ENCODE results near the gene NME7.
"Not testable (repeated sequence)": the region's sequence is repeated elsewhere in the genome, so short reads cannot be mapped to it uniquely, and the experiment has no call there.

The NME7 gene

DNA sequence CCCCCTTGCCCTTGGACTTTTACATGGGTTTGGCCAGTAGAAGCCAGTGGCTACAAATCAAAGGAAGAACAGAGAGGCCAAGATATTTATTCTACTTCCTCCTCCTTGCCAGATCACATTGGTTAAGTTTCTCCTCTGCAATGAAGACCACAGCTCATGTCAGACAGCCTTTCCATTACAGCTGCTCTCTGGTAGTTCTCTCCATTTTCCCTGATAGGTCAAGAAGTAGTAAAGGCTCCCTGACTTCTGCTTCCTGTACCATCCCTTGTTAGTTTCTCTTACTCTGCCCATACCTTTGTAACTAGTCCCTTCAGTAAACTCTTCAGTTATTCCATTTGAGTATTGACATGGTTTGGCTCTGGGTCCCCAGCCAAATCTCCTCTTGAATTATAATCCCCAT lies 27.8 kb downstream of the NME7 start:
- DNase-seq: no peak

DNA sequence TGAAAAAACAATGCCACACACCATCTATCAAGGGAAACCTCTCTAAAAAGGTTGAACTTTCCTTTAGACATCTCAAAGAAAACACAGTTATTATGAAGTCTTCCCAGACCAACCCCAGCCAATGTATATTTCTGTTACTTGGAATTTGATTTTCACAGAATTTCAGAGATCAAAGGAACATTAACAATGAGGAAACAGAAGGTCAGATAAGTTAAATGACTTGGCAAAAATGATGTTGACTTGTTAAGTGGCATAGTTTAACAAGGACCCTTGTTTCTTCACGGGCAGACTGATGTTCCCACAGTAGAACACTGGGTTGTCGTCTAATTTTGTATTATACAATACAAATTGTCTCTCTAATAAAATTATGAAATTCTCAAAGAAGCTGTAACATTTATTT lies 29.0 kb downstream of the NME7 start:
- DNase-seq: no peak

DNA sequence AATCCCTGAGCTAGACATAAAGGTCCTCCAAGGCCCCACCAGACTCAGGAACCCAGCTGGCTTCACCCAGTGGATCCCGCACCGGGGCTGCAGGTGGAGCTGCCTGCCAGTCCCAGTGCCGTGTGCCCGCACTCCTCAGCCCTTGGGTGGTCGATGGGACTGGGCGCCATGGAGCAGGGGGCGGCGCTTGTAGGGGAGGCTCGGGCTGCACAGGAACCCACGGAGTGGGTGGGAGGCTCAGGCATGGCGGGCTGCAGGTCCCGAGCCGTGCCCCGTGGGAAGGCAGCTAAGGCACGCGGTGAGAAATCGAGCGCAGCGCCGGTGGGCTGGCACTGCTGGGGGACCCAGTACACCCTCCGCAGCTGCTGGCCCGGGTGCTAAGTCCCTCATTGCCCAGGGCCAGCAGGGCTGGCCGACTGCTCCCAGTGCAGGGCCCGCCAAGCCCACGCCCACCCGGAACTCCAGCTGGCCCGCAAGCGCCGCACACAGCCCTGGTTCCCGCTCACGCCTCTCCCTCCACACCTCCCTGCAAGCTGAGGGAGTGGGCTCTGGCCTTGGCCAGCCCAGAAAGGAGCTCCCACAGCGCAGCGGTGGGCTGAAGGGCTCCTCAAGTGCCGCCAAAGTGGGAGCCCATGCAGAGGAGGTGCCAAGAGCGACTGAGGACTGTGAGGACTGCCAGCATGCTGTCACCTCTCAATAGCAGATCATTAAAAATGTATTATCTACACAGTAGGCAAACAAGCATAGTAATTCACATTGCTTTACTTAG lies 30.5 kb downstream of the NME7 start:
- not testable (repeated sequence) for DNase-seq

DNA sequence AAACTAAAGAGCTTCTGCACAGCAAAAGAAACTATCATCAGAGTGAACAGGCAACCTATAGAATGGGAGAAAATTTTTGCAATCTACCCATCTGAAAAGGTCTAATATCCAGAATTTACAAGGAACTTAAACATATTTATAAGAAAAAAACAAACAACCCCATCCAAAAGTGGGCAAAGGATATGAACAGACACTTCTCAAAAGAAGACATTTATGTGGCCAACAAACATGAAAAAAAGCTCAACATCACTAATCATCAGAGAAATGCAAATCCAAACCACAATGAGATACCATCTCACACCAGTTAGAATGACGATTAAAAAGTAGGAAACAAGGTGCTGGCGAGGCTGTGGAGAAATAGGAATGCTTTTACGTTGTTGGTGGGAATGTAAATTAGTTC lies 32.9 kb downstream of the NME7 start:
- DNase-seq: not testable (repeated sequence)

DNA sequence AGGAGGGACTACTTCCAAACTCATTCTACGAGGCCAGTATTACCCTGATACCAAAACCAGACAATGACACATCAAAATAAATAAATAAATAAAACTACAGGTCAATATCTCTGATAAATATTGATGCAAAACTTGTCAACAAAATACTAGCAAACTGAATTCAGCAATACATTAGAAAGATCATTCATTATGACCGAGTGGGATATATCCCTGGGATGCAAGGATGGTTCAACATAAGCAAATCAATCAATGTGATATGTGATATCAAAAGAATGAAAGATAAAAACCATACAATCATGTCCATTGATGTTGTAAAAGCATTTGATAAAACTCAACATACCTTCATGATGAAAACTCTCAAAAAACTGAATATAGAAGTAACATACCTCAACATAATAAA lies 36.7 kb downstream of the NME7 start:
- no peak for DNase-seq

DNA sequence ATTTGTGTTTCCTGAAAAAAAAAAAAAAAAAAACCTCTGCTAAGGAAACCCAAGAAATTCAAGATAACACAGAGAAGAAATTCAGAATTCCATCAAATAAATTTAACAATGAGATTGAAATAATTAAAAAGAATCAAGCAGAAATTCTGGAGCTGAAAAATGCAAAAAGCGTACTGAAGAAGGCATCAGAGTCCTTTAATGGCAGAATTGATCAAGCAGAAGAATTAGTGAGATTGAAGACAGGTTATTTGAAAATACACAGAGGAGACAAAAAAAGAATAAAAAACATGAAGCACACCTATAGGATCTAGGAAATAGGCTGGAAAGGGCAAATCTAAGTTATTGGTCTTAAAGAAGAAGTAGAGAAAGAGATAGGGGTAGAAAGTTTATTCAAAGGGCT lies 38.2 kb downstream of the NME7 start:
- DNase-seq: no peak

- no peak for DNase-seq
Observed at GRCh38 chr1:169327875-169328274, 39.7 kb downstream of the NME7 start.

GRCh38 chr1:169326956-169327268 lies 40.7 kb downstream of the NME7 start:
- DNase-seq: no peak

- DNase-seq: no peak
Observed at GRCh38 chr1:169326261-169326955, 41.2 kb downstream of the NME7 start.

DNA sequence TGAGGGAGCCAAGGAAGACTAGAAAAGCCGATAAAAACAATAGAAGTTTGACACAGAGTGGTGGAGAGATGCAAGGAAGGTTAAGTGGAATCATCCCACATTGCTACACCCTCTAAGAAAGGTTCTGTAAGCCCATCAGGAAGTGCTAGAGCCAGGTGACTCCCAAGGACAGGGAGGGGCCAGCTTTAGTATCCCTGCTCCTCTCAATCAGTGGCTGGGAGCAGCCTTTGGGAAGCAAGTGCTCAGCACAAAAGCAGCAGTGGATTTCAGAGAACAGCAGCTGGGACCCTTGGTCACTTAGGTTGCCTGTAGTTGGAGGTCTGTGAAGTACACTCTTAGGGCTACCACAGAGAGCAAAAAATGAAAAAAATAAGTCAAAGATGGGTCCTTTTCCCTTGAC lies 42.5 kb downstream of the NME7 start:
- no peak for DNase-seq

- DNase-seq: no peak
Observed at GRCh38 chr1:169322138-169322537, 45.5 kb downstream of the NME7 start.

GRCh38 chr1:169321539-169321938 lies 46.1 kb downstream of the NME7 start:
- DNase-seq: no peak

GRCh38 chr1:169318536-169319244 lies 48.9 kb downstream of the NME7 start:
- DNase-seq: no peak

GRCh38 chr1:169316556-169316955 lies 51.0 kb downstream of the NME7 start:
- no peak for DNase-seq

GRCh38 chr1:169312084-169312954 lies 55.3 kb downstream of the NME7 start:
- DNase-seq: no peak

GRCh38 chr1:169309178-169310166 lies 58.1 kb downstream of the NME7 start:
- DNase-seq: no peak

GRCh38 chr1:169308313-169309039 lies 59.1 kb downstream of the NME7 start:
- DNase-seq: no peak

DNA sequence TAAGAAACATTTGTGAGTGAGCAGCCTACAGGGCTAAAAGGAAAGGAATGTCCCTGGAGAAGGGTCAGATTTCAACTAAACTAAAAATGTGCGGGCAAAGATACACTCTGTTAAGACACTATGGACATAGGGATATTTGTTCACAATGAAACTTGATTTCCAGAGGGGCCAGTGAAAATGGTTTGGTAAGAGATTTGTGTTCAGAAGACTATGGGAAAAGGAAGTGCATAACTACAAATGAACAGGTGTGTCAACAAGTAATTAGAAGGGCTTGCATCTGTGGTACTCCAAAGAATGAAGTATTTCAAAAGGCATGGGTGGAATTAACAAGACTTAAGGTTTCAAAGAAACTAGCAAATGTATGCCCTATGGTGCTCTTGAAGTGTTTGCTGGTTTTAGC lies 60.4 kb downstream of the NME7 start:
- DNase-seq: no peak

DNA sequence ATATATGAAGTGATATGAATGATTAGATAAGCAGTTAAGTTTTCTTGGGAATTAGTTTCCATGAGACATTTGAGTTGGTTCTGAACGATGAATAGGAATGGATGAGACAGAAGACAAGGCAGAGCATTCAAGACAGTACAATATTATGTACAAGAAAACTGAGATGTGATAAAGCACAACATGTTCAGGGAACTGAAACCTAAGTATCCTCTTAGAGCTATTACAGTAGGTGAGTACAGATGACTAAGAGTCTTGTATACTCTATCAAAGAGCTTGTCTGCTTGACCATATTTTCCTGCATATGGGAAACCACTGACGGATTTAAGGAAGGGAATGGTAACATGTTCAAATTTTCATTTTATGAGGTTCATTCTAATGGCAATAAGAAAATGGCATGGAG lies 61.6 kb downstream of the NME7 start:
- DNase-seq: no peak

DNA sequence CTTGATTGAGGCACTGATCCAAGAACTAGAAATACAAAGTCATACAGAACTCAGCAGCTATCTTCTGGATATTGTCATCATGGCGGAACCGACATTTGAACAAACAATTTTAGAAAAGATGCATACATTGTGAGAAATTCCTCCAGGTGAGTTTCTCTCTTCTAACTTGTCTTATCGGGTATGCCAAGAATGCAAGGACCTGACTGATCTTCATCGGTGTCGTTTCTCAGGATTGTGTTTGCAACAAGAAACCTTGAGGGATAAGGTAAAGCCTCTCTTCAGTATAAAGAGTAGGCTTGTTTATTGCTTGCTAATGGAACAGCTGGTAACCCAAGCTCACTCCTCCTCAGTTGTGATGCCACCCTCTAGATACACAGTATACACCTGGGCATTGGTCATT lies 62.2 kb downstream of the NME7 start:
- DNase-seq: no peak

GRCh38 chr1:169300854-169301253 lies 66.7 kb downstream of the NME7 start:
- no peak for DNase-seq

Data from femur (tissue), 1 donor.